SK-N-SH (cell line): Measurements from ENCODE around the gene NUMA1.
A peak's percentile ranks its signal among the peaks of the same experiment; 100 is the strongest.

Experiments used
- FOXJ3 ChIP-seq: sonication (generic); formaldehyde crosslinking; IDR thresholded peaks from 2 replicates; pipeline ENCODE4 v1.5.1; 2020; ENCODE audit warnings: mild to moderate bottlenecking, missing genetic modification reagents
- POLR2AphosphoS5 ChIP-seq: IDR thresholded peaks from 2 replicates; pipeline ENCODE4 v1.6.1; 2012; ENCODE audit warnings: low read depth, low read length
- RAD21 ChIP-seq: IDR thresholded peaks from 2 replicates; pipeline ENCODE4 v1.6.1; 2012; ENCODE audit warnings: mild to moderate bottlenecking, low read length
- SIN3A ChIP-seq: IDR thresholded peaks from 2 replicates; pipeline ENCODE4 v1.6.1; 2012; ENCODE audit warnings: low read depth, mild to moderate bottlenecking, low read length, moderate library complexity, borderline replicate concordance
- TF ChIP-seq, protein P1 (sequence below): fragments of 200-600 bp; sonication (generic); IDR thresholded peaks from 2 replicates; pipeline ENCODE4 v1.6.1; 2017; ENCODE audit warnings: antibody characterized with exemption, mild to moderate bottlenecking, moderate library complexity
- TF ChIP-seq, protein P2 (sequence below): IDR thresholded peaks from 2 replicates; pipeline ENCODE4 v1.4.0; 2012; ENCODE audit warnings: low read depth

DNA sequence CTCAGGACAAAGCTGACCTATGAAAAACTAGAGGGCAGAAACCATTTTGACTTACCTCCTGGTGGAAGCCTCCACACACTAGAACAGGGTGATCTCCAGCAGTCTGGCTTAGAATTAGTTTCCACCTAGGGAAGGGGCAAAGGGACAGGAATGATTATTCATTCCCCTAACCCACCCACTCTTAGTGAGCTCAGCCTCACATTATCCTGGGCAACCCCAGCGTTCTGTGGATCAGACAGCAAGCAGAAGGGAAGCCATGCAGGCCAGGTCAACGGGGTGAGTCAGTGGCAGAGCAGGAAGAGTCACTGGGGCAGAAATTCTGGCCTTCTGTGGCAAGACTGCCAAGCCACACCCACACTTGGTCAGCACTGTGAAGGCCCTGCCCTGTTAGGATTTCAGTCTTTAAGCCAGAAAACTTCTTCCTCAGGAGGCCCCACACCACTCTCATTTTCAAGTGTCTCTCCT lies 10.5 kb downstream of the NUMA1 start:
- peak; percentile 43; the same call in 1 of the 2 replicates for TF ChIP-seq POLR2AphosphoS5
- TF ChIP-seq, protein P1, sequence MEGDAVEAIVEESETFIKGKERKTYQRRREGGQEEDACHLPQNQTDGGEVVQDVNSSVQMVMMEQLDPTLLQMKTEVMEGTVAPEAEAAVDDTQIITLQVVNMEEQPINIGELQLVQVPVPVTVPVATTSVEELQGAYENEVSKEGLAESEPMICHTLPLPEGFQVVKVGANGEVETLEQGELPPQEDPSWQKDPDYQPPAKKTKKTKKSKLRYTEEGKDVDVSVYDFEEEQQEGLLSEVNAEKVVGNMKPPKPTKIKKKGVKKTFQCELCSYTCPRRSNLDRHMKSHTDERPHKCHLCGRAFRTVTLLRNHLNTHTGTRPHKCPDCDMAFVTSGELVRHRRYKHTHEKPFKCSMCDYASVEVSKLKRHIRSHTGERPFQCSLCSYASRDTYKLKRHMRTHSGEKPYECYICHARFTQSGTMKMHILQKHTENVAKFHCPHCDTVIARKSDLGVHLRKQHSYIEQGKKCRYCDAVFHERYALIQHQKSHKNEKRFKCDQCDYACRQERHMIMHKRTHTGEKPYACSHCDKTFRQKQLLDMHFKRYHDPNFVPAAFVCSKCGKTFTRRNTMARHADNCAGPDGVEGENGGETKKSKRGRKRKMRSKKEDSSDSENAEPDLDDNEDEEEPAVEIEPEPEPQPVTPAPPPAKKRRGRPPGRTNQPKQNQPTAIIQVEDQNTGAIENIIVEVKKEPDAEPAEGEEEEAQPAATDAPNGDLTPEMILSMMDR: no peak
- no peak for TF ChIP-seq SIN3A
- no peak for TF ChIP-seq RAD21
- TF ChIP-seq, protein P2, sequence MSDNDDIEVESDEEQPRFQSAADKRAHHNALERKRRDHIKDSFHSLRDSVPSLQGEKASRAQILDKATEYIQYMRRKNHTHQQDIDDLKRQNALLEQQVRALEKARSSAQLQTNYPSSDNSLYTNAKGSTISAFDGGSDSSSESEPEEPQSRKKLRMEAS: no peak
- no peak for TF ChIP-seq FOXJ3
